HCEC 1CT (cell line): ENCODE measurements around the gene SAMD7.
A peak's percentile ranks its signal among the peaks of the same experiment; 100 is the strongest.

Experiments
- DNase-seq: peaks from one replicate; pipeline ENCODE4 v3.0.0-alpha.2; 2017

SAMD7 gene, protein sequence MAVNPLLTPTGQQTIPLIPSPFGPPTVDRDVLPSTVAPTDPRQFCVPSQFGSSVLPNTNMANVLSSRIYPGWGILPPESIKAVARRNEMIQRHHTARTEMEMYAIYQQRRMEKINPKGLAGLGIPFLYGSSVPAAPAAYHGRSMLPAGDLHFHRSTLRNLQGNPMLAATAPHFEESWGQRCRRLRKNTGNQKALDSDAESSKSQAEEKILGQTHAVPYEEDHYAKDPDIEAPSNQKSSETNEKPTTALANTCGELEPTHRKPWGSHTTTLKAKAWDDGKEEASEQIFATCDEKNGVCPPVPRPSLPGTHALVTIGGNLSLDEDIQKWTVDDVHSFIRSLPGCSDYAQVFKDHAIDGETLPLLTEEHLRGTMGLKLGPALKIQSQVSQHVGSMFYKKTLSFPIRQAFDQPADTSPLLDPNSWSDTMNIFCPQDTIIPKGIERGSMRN

DNA sequence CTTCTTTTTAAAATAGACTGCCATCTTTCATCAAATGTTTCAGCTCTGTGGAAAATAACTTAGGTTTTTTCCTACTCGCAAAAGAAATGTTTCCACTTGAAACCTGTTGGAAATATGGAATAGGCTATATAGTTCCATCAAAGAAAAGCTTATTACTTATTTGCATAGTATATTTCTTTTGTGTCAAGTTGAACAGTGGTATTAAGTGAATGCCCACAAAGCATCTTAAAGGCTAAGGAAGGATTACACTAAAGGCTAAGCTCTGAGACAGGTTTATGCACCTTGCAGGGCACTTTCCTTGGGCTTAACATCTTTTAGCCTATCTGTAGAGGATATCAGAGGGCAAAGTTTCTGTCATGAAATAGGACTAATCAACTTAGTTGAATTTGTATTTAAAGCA is at the start of gene SAMD7:
SAMD7 (plus strand) TSS at position 301 of the 400 bp plus-strand sequence. CDS start 7,927 bp downstream, outside the sequence.
- no peak for DNase-seq

DNA sequence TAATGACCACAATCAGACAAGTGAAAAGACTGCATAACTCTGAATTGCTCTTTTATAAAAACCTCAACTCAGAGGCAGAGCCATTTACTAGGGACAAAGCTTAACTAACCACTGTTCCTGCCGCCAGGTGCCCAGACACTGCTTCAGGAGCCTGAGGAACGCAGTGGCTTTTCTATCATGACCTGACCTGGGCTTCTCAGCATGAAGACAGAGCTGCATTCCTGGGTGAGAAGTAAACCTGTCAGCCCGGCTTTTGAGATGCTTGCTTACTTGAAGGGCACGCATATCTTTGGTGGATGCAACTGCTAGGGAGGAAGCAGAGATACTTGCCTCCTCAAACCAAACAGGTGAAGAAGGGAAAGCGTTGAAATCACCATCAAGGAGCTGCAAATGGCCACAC is 49.5 kb upstream of the SAMD7 start:
- DNase-seq = no peak

DNA sequence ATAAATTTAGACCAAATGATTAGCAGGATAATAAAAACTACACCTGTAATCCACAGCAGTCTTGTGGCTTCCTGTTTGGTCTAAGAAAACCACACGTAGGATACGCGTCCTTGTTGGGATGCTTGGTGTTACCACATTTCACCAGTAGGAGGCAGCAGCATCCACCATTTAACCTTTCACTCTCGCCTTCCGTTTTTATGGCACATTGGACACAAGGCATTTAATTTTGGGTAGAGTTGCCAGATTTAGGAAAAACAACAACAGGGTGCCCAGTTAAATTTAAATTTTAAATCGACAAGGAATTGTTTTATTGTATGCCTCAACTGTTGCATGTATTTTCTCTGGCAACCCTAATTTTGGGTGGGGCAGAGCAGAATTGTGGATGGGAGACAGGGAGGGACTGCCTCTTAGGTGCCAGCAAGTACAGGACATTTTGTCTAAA is 47.9 kb upstream of the SAMD7 start:
- DNase-seq = peak; percentile 50

DNA sequence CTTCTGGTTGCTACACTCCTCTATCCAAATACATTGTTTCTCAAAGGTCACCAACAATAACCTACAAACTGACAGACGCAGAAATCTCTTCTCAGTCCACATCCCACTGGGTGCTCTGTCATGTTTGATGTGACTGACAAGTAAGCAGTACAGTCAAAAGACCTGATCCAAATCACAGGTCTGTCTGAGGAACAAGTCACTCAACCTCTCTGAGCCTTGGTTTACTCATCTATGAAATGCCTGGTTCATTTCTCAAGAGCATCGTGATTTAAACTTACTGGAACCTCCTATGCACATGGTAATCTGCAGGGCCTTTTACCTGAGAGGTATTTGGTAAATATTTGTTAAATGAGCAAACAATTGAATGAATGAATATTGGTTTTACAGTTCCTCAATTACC is 47.1 kb upstream of the SAMD7 start:
- no peak for DNase-seq

DNA sequence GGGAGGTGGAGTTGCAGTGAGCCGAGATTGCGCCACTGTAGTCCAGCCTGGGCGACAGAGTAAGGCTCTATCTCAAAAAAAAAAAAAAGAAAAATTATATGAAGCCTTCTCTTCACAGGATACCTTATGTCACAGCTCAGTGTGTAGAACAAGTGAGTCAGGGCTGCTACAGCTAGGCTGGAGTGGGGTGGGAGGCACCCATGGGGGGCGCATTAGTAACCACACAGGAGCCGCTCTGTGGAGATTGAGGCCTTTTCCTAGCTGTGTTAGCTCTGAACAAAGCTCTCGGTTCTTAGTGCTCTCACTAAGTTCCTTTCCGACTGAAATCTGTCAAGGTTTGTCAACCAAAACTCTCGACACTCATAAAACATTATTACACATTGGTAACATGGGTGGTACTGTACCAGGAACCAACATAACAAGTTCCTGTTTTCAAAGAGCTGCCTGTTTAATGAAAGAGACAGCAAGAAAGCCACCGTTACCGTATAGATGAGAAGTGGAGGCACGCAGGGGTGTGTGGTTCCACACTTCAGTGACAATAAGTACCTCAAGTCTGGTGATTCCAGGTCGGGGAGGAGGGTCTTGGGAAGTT is 46.1 kb upstream of the SAMD7 start:
- DNase-seq = no peak

DNA sequence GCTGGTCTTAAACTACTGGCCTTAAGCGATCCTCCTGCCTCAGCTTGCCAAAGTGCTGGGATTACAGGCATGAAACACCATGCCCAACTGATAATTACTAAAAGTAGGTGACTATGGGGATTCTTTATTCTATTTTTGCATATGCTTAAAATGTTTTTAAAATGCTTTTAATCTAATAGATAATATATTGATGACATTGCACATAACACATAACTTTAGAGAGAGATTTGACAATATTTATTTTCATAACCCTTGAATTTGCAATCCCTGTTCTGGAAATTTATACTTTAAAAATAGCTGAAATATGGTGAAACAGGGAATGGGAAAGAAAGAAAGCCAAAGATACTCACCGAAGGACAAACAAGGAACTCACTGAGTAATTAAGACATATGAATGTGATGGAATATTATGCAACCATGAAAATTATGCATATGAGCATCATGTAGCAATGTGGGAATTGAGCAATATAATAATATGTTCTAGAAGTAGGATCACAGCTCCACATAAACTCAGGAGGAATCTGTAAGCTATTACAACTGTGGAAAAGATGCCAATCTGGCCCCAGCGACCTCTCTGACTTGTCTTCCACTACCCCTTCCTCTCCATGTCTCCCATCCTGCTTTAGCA is 43.7 kb upstream of the SAMD7 start:
- no peak for DNase-seq

DNA sequence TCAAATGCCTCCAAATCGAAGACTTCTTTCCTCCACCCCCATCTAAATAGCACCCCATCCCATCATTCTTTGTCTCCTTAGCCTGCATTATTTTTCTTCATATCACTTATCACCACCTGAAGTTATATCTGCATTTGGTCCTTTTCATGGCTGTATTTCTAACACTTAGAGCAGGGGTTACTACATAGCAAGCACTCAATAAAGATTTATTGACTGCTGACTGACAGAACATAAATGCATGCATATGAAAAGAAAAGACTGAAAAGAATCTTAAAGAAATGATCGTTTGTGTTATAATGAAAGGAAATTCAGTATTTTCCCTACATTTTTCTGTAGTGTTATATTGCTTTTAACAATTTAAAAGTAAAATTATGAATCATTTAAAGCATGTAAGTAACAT is 43.0 kb upstream of the SAMD7 start:
- no peak for DNase-seq

DNA sequence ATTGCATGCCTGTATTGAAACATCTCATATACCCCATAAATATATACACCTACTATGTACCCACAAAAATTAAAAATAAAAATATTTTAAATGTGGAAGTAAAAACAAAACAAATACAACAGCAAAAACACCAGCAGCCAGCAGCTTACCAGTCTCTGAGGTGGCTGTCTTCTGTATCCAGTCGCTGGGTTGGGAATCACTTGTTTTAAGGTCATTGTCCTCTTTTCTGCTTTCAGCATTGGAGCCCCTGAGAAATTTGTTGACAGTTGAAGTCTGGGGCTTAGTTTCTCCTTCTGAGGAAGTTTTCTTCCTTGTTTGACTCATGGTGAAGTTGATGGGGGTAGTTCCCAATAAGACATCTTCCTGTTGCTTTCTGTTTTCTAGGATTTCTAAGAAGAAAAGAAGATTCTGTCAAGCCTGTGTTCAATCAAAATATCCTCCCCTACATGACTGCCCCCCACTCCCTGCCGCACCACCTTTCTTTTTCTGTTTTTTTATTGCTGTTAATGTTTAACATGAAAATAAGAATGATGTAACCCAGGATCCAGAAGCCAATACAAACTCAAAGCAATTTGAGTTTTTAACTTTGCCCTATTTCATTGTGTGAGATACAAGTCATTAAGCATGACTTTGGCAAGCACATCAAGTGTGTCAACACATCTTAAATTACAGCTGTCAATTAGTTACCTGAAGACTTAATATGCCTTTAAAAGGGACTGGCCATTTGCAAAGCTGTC is 41.7 kb upstream of the SAMD7 start, which contains the start of gene LRRC31:
LRRC31 (minus strand) TSS at position 452 of the 737 bp plus-strand sequence; CDS start at position 324, 128 bp downstream.
- DNase-seq = no peak

DNA sequence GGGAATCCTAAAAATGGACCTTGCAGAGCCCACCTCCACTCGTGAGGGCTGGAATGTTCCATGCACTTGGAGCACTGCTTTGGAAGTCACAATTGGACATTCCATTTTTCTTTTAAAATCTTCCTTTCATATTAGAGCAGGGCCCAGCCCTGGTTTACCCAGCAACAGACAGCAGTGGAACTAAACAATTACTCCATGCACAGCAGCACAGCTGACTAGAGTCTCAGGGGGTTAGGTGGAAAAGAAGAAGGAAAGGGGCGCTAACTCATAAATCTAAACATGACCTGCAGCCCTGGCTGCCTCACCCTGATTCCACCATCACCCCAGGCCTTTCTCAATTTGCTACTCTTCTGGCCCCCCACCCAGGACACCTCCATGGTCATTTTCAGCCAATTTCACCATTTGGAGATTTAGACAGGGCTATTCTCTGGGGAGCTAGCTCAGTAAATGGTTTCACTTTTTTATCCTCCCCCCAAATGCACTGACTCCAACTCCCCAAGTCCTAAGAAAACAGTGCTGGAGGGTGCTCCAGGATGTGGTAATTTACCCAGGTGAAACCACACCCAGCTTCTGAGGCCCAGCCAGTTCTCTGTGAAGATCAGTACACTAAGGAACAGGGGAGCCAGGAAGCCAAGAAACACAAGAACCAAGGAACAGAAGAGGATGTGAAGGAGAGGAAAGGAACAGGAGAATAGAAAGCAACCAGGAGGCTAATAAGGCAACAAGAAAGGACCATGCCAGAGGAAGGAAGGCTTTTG is 40.1 kb upstream of the SAMD7 start:
- DNase-seq = no peak

DNA sequence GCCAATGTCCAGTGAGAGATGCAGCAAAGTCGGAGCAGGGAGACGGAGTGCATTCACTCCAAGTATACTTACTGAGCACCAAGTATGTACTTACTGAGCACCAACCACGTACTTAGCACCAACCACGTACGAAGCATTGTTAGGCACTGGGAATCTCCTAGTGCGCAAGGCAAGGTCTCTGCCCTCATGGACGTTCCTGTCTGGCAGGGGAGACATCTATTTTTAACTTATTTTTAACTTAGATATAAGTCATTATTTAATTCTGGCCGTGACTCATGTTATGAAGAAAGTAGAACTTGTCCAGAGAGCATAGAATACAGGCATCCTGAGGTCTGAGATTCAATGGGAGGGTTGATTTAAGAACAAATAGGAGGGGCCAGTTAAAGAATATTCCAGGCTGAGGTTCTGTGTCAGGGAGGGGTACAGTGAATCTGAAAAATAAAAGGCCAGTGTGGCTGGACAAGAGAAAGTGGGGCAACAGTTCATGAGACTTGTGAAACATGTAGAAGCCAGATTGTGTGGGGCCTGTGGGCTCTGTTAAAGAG is 32.3 kb upstream of the SAMD7 start:
- no peak for DNase-seq

DNA sequence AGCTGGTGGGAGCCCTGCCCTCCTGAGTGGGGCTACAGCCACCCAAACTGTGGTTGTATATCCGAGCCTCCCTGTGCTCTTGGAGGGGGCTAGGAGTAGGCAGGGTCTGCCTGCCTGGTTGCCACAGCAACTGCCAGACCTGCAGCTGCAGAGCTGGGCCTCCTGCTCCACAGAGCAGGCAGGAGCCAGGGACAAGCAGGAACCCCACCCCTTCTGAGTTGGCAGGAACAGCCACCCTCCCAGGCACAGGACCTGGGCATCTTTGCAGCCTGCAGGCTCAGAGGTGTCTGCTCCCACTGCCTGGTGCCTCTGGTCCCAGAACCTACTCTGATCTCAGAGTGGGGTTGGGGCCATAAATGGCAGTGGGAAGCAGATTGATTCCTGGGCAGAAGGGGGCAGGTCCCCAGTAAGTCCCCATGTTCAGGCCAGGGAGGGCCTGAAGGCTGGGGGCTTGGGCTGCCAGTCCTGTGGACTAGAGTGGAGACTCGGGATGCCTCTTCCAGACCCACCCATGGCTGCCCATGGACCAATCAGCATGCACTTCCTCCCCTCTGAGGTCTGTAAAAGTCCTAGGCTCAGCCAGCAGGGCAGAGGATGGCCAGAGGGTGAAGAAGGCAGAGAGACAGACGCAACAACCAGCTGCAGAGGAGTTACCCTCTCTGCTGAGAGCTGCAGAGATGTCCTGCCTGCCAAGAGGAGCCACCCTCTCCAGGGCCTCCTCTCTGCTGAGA is 31.4 kb upstream of the SAMD7 start:
- no peak for DNase-seq

DNA sequence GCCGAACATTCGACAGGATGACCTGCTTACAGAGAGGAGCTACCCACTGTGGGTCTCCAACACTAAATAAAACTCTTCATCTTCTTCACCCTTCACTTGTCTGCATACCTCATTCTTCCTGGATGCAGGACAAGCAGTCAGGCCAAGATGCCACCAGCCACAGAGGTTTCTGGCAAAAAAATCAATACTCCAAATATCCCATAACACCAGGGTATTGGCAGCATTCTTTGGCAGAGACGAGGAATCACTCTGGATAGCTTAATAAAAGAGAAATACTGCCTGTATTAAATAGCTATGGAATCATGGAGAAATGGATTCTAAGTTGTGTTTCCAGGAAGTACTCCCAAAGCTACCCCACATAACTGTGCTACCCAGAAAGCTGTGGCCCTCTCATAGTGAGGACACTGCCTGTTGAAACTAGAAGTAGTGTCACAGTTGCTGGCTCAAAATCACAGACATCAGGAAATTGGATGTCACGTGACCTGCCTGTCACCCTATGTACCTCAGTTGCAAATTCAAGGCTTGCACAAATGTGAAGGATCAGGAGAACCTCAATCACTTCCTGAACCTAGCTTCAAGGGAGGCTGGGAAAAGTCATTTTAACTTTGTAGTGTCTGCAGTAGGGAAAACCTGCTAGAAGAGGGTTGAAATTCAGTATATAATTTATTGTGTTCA is 30.7 kb upstream of the SAMD7 start:
- DNase-seq = no peak

DNA sequence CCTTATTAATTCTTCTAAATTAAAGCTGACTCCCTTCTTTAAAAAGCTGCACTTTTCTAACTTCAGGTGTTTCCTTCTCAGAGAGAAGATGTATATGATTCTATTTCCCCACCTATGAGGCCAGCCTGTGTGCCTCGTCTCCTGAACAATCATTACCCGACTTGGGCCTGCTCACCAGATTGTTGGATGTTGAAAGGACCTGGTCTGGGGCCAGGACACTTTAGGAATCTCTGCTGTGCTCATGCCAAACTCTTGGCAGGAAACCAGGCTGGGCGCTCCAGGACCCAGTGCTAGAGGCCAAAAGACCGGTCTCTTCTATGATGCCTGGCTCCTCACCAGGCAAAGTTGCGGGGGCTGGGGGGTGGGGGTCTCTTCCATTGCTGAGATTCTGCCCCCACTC is 24.7 kb upstream of the SAMD7 start:
- DNase-seq = peak; percentile 26

DNA sequence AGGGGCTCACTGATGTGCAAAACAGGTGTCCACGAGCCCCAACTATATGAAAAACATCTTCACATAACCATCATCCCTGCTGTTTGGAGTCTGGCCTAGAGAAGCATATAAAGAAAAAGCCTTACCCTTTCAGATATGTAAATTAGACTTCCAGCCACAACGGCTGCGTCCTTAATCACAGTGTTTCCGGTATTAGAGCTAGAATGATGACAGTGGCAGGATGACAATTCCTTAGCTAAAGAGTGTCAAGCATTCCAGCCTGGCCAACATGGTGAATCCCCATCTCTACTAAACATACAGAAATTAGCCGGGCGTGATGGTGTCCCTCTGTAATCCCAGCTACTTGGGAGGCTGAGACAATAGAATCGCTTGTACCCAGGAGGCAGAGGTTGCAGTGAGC is 19.5 kb upstream of the SAMD7 start:
- no peak for DNase-seq

DNA sequence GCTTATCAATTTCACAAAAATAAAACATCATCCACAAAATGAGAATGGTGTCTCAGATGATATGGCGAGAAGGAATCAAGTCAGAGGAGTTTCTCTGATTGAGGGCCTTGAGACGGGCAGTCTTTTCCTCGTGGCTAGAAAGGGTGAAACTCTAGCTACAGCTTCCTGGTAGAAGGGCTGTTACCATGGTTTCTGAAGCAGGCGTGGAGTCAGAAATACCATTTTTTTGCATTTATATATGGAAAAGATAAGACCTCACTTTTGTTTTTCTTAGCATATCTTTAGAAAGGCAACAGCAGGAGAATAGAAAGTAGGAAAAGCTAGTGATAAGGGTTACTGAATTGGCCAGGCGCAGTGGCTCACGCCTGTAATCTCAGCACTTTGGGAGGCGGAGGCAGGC is 17.3 kb upstream of the SAMD7 start:
- DNase-seq = no peak

DNA sequence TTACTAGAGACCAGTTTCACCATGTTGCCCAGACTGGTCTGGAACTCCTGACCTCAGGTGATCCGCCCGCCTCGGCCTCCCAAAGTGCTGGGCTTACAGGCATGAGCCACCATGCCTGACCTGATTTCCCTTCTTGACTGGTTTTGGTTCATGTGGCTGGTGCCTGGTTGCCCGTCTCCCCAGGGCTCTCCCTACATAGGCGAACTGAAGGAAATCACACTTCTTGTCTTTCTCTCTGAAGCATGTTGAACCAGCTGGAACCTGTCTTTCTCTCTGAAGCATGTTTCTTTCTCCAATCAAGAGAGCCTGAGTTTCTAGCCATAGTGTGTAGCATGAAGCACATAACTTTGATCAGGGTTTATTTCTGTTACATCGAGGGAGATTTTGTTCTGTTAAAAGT is 16.3 kb upstream of the SAMD7 start:
- no peak for DNase-seq

DNA sequence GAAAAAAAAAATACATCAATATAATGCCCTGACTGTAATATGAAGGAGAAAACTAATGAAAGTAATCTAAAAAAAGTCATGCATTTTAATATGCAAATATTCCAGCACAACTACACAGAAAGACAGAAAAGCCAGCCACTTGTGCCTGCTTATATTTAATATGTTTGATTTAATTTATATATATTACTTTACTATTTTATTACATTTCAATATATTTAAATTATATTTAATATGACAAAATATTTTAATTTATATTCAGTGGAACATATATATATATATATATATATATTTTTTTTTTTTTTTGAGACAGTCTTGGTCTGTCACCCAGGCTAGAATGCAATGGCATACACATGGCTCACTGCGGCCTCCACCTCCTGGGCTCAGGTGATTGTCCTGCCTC is 14.1 kb upstream of the SAMD7 start:
- DNase-seq = no peak

DNA sequence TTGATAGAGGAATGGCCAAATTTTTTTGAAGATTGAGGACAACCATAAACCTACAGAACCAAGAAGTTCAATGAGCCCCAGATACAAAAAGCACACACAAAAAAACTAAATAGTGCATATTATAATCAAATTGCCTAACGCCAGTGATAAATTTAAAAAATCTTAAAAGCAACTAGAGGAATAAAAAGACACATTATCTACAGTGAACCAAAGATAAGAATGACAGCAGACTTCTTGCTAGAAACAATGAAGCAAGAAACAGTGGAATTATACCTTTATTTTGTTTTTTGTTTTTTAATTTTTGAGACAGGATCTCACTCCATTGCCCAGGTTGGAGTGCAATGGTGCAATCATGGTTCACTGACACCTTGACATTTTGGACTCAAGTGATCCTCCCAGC is 9.9 kb upstream of the SAMD7 start:
- DNase-seq = no peak

DNA sequence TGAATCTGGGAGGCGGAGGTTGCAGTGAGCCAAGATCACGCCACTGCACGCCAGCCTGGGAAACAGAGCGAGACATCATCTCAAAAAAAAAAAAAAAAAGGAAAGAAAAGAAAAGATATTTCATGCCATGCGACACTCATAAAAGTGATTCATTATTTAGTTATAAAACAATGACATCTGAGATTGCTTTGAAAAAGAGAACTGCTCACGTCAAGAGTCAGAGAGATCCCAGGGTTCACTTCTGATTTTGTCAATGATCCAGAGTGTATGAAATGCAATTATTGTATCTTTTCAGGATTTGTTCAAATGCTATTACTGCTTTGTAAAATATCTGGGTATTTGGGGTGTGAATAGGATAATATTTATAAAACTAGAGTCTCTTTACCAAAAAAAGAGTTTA is 6.0 kb upstream of the SAMD7 start:
- no peak for DNase-seq

DNA sequence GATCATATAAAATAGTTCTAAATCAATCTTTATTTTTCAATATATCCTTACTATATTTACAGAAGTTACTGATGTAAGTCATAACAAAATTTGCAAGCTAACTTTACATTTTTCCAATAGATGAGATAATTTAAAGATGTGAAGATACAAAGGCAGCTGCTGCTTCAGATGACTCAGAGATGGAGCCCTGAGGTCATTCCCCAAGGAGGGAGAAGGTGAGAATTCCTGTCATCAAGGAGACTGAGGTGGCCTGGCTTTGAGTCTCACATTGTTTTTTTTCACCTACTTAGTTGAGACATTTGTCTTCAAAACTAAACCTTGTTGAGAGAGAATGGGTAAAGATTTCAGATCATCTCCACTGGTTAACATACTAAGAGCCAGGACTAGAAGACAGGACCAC is 3.9 kb upstream of the SAMD7 start:
- no peak for DNase-seq

DNA sequence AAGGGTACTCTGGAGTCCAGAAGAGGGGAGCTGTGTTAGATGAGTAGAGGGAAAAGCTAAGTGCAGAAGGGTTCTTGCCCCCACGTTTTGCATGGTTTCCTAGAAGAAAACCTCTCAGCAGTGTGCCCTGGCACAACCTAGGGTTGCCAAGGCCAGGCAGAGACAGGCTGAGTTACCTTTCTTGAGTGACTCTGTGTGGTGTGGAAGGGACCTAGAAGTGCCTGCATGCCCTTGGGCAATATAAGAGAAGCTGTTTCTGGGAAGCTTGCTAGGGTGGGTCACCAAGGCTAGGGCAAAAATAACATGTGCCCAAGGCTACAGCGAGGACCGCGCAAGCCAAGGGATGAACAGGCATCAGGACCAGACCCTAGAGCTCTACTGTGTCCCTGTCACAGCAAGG is 3.4 kb upstream of the SAMD7 start:
- no peak for DNase-seq
